NB4 (cell line): ENCODE results near the gene C2orf49.

Source experiments
- DNase-seq: peaks from one replicate; pipeline ENCODE4 v3.0.0; 2010; ENCODE audit warnings: low read depth
- H3K4me3 ChIP-seq: one replicate; pipeline ENCODE4 v1.5.1; 2011; ENCODE audit warnings: mild to moderate bottlenecking, low read depth, low read length, moderate library complexity
- MYC ChIP-seq: IDR thresholded peaks from 2 replicates; pipeline ENCODE4 v1.6.1; 2011; ENCODE audit warnings: low read depth, low read length
- POLR2A ChIP-seq: IDR thresholded peaks from 2 replicates; pipeline ENCODE4 v1.6.1; 2011; ENCODE audit warnings: mild to moderate bottlenecking; ENCODE audit not compliant: insufficient read length; ENCODE audit errors: extremely low read depth
- TF ChIP-seq, protein P1 (sequence below): IDR thresholded peaks from 2 replicates; pipeline ENCODE4 v1.6.1; 2011; ENCODE audit warnings: low read depth, low read length
- TF ChIP-seq, protein P2 (sequence below): IDR thresholded peaks from one replicate; pipeline ENCODE4 v1.5.1; 2012; ENCODE audit warnings: low read depth, low read length

C2orf49 gene

DNA sequence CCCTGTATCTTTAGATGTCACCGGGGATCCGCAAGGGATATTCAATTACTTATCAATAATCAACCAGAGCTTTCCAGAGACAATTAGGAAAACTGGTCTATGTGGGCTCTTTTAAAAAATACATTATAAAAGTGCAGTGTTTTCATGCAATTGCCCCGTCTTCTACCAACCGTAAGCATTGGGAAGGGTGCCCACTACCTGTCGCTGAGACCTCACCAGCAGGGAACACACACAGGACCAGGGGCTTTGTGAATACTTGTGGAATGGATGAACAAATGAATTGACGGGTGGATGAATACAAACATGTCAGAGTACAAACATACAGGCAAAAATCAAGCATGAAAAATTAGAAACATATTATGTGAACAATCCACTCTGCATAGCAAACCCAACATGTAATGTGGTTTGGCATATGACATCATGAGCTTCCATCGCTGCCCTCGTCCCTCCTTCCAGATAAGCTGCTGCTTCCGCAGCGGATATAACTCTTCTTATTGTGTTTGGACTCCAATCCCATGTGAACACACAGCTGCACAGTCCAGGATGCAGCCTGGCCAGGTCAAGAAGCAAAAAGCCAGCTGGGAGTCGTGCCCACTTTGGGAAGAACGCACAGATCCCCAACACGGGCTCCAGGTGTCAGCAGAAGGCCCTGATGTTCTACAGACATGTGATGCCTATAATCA is 56.2 kb downstream of the C2orf49 start:
- no peak for TF ChIP-seq MYC
- DNase-seq, result no peak
- H3K4me3 ChIP-seq, result no peak overlapping the region

DNA sequence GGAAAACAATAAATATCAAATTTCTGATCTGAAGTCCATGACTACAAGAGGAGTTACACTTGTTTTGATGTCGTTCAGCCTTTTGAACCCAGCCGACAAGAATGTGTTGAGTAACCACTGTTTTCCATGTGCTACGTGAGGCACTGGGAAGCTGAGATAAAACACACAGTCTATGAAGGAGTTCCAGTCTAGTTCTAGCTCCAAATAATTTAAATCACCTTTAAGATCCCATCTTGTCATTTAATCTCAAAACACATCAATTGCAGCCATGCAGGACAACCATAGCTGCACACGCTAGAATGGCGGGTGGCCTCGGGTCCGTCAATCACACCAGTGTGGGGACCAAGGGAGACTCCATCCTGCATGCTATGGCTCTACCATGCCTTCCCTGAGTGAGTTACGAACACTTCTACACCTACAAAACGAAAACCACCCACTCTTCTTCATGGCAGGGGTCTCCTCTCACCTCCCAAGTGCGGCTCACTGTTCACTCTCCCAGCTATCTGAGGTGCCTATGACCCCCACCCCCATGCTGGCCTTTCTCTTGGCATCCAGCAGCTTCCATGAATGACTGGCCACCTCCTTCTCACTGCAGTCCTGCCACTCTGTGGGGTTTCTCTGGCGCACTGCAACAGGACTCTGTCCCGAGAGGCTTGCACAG is 57.7 kb downstream of the C2orf49 start:
- H3K4me3 ChIP-seq, result no peak overlapping the region
- DNase-seq, result no peak
- TF ChIP-seq, protein P1, sequence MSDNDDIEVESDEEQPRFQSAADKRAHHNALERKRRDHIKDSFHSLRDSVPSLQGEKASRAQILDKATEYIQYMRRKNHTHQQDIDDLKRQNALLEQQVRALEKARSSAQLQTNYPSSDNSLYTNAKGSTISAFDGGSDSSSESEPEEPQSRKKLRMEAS, result no peak
- TF ChIP-seq, protein P2, sequence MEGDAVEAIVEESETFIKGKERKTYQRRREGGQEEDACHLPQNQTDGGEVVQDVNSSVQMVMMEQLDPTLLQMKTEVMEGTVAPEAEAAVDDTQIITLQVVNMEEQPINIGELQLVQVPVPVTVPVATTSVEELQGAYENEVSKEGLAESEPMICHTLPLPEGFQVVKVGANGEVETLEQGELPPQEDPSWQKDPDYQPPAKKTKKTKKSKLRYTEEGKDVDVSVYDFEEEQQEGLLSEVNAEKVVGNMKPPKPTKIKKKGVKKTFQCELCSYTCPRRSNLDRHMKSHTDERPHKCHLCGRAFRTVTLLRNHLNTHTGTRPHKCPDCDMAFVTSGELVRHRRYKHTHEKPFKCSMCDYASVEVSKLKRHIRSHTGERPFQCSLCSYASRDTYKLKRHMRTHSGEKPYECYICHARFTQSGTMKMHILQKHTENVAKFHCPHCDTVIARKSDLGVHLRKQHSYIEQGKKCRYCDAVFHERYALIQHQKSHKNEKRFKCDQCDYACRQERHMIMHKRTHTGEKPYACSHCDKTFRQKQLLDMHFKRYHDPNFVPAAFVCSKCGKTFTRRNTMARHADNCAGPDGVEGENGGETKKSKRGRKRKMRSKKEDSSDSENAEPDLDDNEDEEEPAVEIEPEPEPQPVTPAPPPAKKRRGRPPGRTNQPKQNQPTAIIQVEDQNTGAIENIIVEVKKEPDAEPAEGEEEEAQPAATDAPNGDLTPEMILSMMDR, result no peak
- TF ChIP-seq POLR2A (no peak), MYC (no peak)

- DNase-seq, result no peak
- H3K4me3 ChIP-seq, result no peak overlapping the region
- TF ChIP-seq, protein P1, result no peak
- TF ChIP-seq POLR2A (no peak), MYC (no peak)
- TF ChIP-seq, protein P2, result no peak
These were observed 58.4 kb downstream of the C2orf49 start for GRCh38 chr2:105395691-105396090.

GRCh38 chr2:105396254-105397024 is 59.1 kb downstream of the C2orf49 start:
- no peak overlapping the region for H3K4me3 ChIP-seq
- TF ChIP-seq MYC (no peak), POLR2A (no peak)
- TF ChIP-seq, protein P1, result no peak
- TF ChIP-seq, protein P2, result no peak
- DNase-seq, result no peak

- TF ChIP-seq, protein P1, result no peak
- TF ChIP-seq MYC, result no peak
- TF ChIP-seq POLR2A, result no peak
- TF ChIP-seq, protein P2, result no peak
- H3K4me3 ChIP-seq, result no peak overlapping the region
- DNase-seq, result no peak
These were observed 59.8 kb downstream of the C2orf49 start for GRCh38 chr2:105397025-105397722.
